ENCODE results near the gene POU2AF1.

POU2AF1 gene

DNA sequence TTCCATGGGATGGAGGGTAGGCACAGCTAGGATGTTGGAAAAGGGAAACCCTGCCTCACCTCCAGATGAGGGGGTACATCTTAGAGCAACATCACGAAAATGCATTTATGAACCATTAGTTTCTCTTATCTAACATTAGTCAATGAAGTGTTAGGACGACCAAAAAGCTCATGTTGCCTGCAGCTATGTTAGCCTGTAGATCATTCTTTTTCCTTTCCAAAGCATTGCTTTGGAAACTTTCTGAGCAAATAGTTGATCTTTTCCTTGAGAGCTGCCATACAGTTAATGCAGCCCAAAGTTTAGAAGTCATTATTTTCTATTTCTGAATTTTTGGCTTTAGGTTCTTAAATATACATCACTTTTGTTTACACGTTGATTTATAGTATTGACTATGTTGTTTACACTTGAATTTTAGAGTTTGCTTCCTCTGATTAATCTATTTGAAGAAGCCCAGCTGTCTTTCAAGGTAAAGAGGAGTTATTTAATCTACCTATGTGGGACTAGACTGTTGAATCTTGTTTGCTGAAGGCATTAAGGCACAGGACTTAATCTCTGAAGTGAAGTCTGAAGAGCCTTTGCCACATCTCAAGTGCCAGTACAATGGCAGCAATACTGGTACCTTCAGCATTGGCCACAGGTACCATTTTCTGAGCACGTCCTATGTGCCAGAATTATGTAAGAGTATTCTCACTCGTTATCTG lies 69.7 kb downstream of the POU2AF1 start:
- no peak for DNase-seq

DNA sequence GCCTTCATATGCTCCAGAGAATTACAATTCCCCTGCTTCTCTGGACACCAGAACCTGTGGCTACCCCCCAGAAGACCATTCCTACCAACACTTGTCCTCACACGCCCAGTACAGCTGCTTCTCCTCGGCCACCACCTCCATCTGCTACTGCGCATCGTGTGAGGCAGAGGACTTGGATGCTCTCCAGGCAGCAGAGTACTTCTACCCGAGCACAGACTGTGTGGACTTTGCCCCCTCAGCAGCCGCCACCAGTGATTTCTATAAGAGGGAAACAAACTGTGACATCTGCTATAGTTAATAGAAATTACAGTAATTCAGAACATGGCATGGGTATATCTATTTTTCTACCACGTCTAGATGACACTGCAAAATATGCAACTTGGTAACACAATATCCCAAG lies 70.9 kb downstream of the POU2AF1 start:
- no peak for DNase-seq

DNA sequence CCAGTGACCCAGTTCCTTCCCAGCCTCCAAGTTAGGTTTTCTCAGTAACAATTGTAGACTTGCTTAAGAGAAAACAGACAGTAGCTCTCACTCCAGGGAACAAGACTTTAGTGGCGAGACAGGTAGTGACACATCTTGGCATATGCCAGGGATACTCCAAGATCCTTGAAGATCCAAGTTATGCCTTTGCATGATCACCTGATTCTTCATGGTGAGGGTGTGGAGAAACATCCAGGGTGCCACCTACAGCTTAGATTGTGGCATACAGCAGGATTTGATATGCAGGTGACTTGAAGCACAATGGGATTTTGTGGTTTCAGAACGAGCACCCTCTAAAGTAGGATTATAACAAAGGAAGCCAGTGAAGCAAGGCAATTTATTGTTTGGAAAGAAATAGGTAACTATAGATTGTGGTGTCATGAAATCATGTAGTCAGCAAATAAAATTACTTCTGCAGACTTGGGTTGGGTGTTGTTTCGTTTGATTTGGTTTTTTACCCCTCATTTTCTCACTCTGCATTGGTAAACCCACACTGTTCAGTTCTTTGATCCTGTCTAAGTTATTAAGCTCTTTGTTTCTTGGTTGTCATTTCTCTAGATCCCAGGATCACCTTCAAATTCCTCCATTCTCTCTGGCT lies 71.5 kb downstream of the POU2AF1 start:
- DNase-seq: no peak

DNA sequence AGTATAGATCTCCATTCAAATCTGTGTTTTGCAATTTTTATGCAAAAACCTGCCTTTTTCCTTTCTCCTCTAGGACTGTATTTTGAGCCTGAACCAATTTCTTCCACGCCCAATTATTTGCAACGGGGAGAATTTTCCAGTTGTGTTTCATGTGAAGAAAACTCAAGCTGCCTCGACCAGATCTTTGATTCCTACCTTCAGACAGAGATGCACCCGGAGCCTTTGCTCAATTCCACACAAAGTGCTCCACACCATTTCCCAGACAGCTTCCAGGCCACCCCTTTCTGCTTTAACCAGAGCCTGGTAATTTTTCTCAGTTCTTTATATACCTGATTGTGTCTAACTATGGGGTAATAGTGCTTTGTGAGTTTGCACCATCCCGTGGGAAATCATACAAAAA lies 72.8 kb downstream of the POU2AF1 start:
- no peak for DNase-seq

DNA sequence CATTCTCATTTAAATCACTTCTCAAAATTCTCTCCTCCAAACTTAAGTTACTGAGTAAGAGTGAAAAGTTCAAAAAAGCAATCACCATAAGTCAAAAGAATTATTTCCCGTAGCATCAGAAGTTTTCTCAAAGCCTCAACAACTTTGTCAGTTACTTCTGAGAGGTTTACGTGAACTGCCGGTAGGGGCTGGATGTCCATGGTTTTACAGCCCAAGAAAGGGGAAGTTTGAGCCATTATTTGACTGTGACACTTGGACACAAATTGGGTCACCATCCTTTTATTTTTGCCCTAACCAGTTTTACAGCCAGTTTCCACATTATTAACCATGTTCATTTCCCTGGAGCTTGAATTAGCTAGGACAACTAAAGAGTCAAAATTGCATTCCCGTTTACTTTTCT lies 73.2 kb downstream of the POU2AF1 start:
- DNase-seq: no peak

DNA sequence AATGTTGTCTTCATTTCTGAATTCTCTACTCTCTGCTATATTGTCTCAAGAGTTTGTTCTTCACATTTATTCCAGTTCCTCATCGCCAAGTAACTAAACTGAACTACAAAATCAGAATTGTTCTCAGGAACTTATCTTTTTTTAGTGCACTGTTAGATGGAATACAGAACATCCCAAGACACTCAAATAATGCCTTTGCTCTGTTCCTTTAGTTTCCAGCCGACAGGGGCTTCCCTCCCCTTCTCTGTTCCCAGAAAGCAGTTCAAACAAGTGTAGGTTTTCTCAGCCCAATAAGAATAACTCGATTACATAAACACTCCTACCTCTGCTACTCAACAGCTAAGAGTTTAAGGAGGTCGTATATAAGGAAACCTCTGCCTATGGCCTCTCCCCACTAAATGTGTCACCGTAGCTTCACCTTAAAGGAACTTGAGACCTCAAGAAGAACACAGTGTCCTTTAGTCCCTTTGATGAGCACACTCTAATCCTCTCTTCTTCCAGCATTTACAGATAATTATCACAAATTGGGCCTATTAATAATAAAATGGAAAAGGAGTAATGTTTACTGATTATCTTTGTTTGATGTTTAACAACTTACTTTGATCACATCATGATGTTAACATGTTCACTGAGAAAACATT lies 73.8 kb downstream of the POU2AF1 start:
- no peak for DNase-seq

DNA sequence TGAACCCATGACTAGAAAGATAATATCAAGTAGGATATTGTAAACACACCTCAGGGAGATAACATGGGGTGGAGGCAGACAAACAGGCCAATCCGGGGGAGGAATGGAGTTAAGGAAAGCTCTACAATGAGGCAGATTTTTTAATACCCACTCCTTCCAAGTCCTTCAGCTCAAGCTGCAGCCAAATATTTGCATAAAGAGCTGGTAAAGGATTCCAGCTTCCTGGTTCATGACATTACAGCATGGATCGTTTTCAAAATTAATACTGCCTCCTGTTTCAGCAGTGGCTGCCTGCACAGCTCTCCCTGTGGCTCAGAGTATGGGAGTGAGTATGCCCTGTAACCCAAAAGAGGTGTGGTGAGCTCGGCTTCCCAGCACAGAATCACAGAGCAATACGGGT lies 75.6 kb downstream of the POU2AF1 start:
- no peak for DNase-seq

DNA sequence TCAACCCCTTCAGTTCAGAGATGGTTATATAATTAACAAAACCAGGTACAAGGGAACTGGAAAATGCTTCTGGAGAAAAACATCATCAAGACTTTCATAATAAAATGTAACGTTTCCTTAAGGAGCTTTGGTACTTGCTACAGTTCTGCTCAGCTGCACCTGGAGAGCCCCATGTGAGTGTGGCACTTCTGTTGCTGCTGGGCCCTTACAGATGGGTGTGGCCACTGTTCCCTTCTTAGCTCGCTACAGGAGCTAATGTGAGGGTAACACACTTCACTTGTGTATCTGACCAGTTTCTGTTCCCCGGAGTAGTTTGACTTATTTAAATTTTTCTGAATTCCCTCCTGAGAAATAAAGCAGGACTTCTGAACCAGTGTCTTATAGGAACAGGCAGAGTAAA lies 76.8 kb downstream of the POU2AF1 start:
- no peak for DNase-seq

Measured in activated naive CD4-positive, alpha-beta T cell treated with anti-CD3 and anti-CD28 coated beads, Interleukin-2, amount 50 U/mL, for 16 hours (primary cell).